WTC11 (cell line): ENCODE results near the gene MYO1A. TPM values are rescaled to one million over a fixed set of nuclear protein-coding genes. Genes with fewer than 3 reads are reported as not detected.

Experiments used
- ATF1 ChIP-seq: sonication (generic); formaldehyde crosslinking; IDR thresholded peaks from 2 replicates; pipeline ENCODE4 v1.8.1; 2023; ENCODE audit warnings: mild to moderate bottlenecking, moderate library complexity, missing genetic modification reagents
- ELF4 ChIP-seq: sonication (generic); formaldehyde crosslinking; IDR thresholded peaks from 2 replicates; pipeline ENCODE4 v1.8.1; 2022; ENCODE audit warnings: low read depth, mild to moderate bottlenecking, moderate library complexity, missing genetic modification reagents
- EMX1 ChIP-seq: fragments of 250-450 bp; sonication (Bioruptor Pico); IDR thresholded peaks from 2 replicates; pipeline ENCODE4 v1.8.0; 2021; ENCODE audit warnings: mild to moderate bottlenecking
- ERG ChIP-seq: fragments of 250-450 bp; sonication (Bioruptor Pico); IDR thresholded peaks from 2 replicates; pipeline ENCODE4 v1.8.0; 2021; ENCODE audit warnings: mild to moderate bottlenecking
- ETV6 ChIP-seq: sonication (generic); formaldehyde crosslinking; IDR thresholded peaks from 2 replicates; pipeline ENCODE4 v1.8.1; 2022; ENCODE audit warnings: mild to moderate bottlenecking, missing genetic modification reagents
- FOXJ3 ChIP-seq: sonication (generic); formaldehyde crosslinking; IDR thresholded peaks from 2 replicates; pipeline ENCODE4 v1.9.0; 2021; ENCODE audit warnings: missing genetic modification reagents, mild to moderate bottlenecking, borderline replicate concordance
- FOXK1 ChIP-seq: sonication (generic); formaldehyde crosslinking; IDR thresholded peaks from 2 replicates; pipeline ENCODE4 v1.8.0; 2022; ENCODE audit warnings: mild to moderate bottlenecking, moderate library complexity, missing genetic modification reagents
- GABPB1 ChIP-seq: sonication (generic); formaldehyde crosslinking; IDR thresholded peaks from 2 replicates; pipeline ENCODE4 v1.8.1; 2023; ENCODE audit warnings: mild to moderate bottlenecking, missing genetic modification reagents
- JUN ChIP-seq: sonication (generic); formaldehyde crosslinking; IDR thresholded peaks from 2 replicates; pipeline ENCODE4 v1.8.0; 2023; ENCODE audit warnings: mild to moderate bottlenecking, missing genetic modification reagents
- NR1H2 ChIP-seq: sonication (generic); formaldehyde crosslinking; IDR thresholded peaks from 2 replicates; pipeline ENCODE4 v1.9.0; 2021; ENCODE audit warnings: mild to moderate bottlenecking, moderate library complexity, missing genetic modification reagents
- PREB ChIP-seq: sonication (generic); formaldehyde crosslinking; IDR thresholded peaks from 2 replicates; pipeline ENCODE4 v1.8.1; 2022; ENCODE audit warnings: mild to moderate bottlenecking, missing genetic modification reagents, moderate library complexity, borderline replicate concordance
- SMAD3 ChIP-seq: sonication (generic); formaldehyde crosslinking; IDR thresholded peaks from 2 replicates; pipeline ENCODE4 v1.8.0; 2022; ENCODE audit warnings: missing genetic modification reagents, mild to moderate bottlenecking, borderline replicate concordance
- SOX15 ChIP-seq: fragments of 250-450 bp; sonication (Bioruptor Pico); IDR thresholded peaks from 2 replicates; pipeline ENCODE4 v1.9.0; 2021; ENCODE audit warnings: mild to moderate bottlenecking
- TEAD1 ChIP-seq: sonication (generic); formaldehyde crosslinking; IDR thresholded peaks from 2 replicates; pipeline ENCODE4 v1.8.0; 2022; ENCODE audit warnings: mild to moderate bottlenecking, missing genetic modification reagents
- TEAD4 ChIP-seq: sonication (generic); formaldehyde crosslinking; IDR thresholded peaks from 2 replicates; pipeline ENCODE4 v1.8.0; 2022; ENCODE audit warnings: mild to moderate bottlenecking, missing genetic modification reagents
- USF2 ChIP-seq: sonication (generic); formaldehyde crosslinking; IDR thresholded peaks from 2 replicates; pipeline ENCODE4 v1.8.1; 2023; ENCODE audit warnings: mild to moderate bottlenecking, missing genetic modification reagents, moderate library complexity
- ZMAT4 ChIP-seq: fragments of 250-450 bp; sonication (Bioruptor Pico); IDR thresholded peaks from 2 replicates; pipeline ENCODE4 v1.9.0; 2021; ENCODE audit warnings: mild to moderate bottlenecking
- ZNF532 ChIP-seq: fragments of 250-450 bp; sonication (Bioruptor Pico); IDR thresholded peaks from 2 replicates; pipeline ENCODE4 v1.9.0; 2021; ENCODE audit warnings: mild to moderate bottlenecking, borderline replicate concordance
- total RNA-seq: library from RNA; stranded (reverse); gene quantifications from 3 replicates; pipeline ENCODE4 v1.2.3, GENCODE V29; 2021
- TF ChIP-seq, protein P1 (sequence below): sonication (generic); formaldehyde crosslinking; IDR thresholded peaks from 2 replicates; pipeline ENCODE4 v1.8.1; 2023; ENCODE audit warnings: mild to moderate bottlenecking, moderate library complexity, missing genetic modification reagents
- TF ChIP-seq, protein P2 (sequence below): sonication (generic); formaldehyde crosslinking; IDR thresholded peaks from 2 replicates; pipeline ENCODE4 v1.8.0; 2022; ENCODE audit warnings: mild to moderate bottlenecking, missing genetic modification reagents
- TF ChIP-seq, protein P3 (sequence below): sonication (generic); formaldehyde crosslinking; IDR thresholded peaks from 2 replicates; pipeline ENCODE4 v1.8.0; 2022; ENCODE audit warnings: mild to moderate bottlenecking, missing genetic modification reagents
- TF ChIP-seq, protein P4 (sequence below): fragments of 250-450 bp; sonication (Bioruptor Pico); IDR thresholded peaks from 2 replicates; pipeline ENCODE4 v1.9.0; 2021; ENCODE audit warnings: mild to moderate bottlenecking

The MYO1A gene
- total RNA-seq, 1 experiment from 2014 or later, result 0.87 TPM

DNA sequence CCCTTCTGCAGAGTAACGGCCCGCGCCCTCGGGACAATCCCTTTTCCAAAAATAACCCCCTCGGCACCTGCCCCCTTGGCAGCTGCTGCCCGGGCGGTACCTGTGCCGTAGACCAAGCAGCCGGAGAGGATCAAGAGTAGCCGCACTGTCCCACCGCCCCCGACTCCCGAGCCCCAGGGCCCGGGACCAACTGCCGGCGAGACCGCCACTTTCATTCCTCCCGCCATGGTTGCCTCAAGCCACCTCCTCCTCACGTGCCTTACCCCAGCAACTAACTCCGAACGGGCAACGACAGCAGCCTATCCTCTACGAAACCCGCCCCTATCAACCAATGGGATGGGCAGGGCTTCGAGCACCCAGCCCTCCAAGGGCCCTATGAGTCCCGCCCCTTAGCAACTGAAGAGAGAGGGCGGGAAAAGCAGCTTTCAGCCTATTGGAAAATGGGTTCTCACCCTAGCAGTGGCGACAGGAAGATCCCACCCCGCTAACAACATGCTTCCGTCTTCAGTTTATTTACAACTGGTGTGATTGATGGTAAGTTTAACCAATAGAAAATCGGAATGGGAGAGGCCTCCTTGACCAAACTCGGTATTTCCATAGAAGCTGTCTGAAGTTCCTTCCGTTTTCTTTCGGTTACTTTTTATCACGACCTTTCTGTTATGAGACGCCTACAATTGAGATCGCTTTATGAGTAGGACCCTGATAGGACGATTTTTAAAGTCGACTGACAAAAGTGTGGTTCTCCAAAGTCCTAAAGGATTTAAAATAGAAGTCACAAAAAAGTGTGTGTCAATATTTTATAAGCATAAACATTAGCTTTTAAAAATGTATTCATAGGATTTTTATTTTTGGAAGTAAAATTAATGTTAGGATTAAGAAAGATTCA, 28.8 kb upstream of the MYO1A start, which contains the start of gene NEMP1 (continued):
- TF ChIP-seq, protein P1, sequence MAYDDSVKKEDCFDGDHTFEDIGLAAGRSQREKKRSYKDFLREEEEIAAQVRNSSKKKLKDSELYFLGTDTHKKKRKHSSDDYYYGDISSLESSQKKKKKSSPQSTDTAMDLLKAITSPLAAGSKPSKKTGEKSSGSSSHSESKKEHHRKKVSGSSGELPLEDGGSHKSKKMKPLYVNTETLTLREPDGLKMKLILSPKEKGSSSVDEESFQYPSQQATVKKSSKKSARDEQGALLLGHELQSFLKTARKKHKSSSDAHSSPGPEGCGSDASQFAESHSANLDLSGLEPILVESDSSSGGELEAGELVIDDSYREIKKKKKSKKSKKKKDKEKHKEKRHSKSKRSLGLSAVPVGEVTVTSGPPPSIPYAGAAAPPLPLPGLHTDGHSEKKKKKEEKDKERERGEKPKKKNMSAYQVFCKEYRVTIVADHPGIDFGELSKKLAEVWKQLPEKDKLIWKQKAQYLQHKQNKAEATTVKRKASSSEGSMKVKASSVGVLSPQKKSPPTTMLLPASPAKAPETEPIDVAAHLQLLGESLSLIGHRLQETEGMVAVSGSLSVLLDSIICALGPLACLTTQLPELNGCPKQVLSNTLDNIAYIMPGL, result no peak
- TF ChIP-seq ZNF532 (CRISPR knock-in tag) (no peak), EMX1 (no peak), GABPB1 (peak; percentile 61; the same call in 1 of the 2 replicates), USF2 (peak; percentile 91), ATF1 (CRISPR knock-in tag) (no peak), ELF4 (CRISPR knock-in tag) (no peak), JUN (no peak), ERG (no peak), PREB (CRISPR knock-in tag) (no peak), FOXK1 (CRISPR knock-in tag) (peak; percentile 98), TEAD1 (CRISPR knock-in tag) (peak; percentile 61), NR1H2 (CRISPR knock-in tag) (no peak), SMAD3 (CRISPR knock-in tag) (peak; percentile 29; the same call in 1 of the 2 replicates), ETV6 (0 out of 2 replicates have a peak, but pooled peaks have one; percentile 18), SOX15 (no peak), ZMAT4 (no peak), FOXJ3 (CRISPR knock-in tag) (no peak), TEAD4 (CRISPR knock-in tag) (no peak)
- TF ChIP-seq, protein P2, sequence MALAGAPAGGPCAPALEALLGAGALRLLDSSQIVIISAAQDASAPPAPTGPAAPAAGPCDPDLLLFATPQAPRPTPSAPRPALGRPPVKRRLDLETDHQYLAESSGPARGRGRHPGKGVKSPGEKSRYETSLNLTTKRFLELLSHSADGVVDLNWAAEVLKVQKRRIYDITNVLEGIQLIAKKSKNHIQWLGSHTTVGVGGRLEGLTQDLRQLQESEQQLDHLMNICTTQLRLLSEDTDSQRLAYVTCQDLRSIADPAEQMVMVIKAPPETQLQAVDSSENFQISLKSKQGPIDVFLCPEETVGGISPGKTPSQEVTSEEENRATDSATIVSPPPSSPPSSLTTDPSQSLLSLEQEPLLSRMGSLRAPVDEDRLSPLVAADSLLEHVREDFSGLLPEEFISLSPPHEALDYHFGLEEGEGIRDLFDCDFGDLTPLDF (CRISPR knock-in tag), result no peak
- TF ChIP-seq, protein P3, sequence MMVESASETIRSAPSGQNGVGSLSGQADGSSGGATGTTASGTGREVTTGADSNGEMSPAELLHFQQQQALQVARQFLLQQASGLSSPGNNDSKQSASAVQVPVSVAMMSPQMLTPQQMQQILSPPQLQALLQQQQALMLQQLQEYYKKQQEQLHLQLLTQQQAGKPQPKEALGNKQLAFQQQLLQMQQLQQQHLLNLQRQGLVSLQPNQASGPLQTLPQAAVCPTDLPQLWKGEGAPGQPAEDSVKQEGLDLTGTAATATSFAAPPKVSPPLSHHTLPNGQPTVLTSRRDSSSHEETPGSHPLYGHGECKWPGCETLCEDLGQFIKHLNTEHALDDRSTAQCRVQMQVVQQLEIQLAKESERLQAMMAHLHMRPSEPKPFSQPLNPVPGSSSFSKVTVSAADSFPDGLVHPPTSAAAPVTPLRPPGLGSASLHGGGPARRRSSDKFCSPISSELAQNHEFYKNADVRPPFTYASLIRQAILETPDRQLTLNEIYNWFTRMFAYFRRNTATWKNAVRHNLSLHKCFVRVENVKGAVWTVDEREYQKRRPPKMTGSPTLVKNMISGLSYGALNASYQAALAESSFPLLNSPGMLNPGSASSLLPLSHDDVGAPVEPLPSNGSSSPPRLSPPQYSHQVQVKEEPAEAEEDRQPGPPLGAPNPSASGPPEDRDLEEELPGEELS, result 0 out of 2 replicates have a peak, but pooled peaks have one; percentile 40
- TF ChIP-seq, protein P4, sequence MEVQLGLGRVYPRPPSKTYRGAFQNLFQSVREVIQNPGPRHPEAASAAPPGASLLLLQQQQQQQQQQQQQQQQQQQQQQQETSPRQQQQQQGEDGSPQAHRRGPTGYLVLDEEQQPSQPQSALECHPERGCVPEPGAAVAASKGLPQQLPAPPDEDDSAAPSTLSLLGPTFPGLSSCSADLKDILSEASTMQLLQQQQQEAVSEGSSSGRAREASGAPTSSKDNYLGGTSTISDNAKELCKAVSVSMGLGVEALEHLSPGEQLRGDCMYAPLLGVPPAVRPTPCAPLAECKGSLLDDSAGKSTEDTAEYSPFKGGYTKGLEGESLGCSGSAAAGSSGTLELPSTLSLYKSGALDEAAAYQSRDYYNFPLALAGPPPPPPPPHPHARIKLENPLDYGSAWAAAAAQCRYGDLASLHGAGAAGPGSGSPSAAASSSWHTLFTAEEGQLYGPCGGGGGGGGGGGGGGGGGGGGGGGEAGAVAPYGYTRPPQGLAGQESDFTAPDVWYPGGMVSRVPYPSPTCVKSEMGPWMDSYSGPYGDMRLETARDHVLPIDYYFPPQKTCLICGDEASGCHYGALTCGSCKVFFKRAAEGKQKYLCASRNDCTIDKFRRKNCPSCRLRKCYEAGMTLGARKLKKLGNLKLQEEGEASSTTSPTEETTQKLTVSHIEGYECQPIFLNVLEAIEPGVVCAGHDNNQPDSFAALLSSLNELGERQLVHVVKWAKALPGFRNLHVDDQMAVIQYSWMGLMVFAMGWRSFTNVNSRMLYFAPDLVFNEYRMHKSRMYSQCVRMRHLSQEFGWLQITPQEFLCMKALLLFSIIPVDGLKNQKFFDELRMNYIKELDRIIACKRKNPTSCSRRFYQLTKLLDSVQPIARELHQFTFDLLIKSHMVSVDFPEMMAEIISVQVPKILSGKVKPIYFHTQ, result no peak
